ENCODE data around the gene RFTN2. TPM values are rescaled to one million over a fixed set of nuclear protein-coding genes. Genes with fewer than 3 reads are reported as not detected.

The RFTN2 gene
- total RNA-seq, 1 experiment from 2014 or later = 5.8 TPM

GRCh38 chr2:197661626-197662025, 13.8 kb downstream of the RFTN2 start:
- BruUV-seq (replicated peaks) = no TSS peak
- intact Hi-C loops (cut with micrococcal nuclease; ENCODE audit: unreplicated experiment) = no loop called here
- CTCF ChIA-PET = no interaction called here
- Histone ChIP-seq H3K9me3 (ENCODE audit: low read depth, low read length, poor library complexity, severe bottlenecking) (peaks cover 7% of the 10 kb centered on the region), H3K4me3 (ENCODE audit: low read depth, low read length, poor library complexity, severe bottlenecking) (no peak overlapping the region), H3K4me1 (ENCODE audit: insufficient read depth, low read length, poor library complexity, severe bottlenecking) (no peaks in the 10 kb centered on the region), H3K27me3 (replicated peaks; ENCODE audit: insufficient read depth, low read depth, low read length, poor library complexity) (no peaks in the 10 kb centered on the region), H3K36me3 (ENCODE audit: insufficient read depth, low read length, poor library complexity, severe bottlenecking) (no peaks in the 10 kb centered on the region), H3K27ac (ENCODE audit: low read depth, low read length, poor library complexity, severe bottlenecking) (no peak overlapping the region)
- POLR2A ChIA-PET (ENCODE audit: low non-redundant PET) = no interaction called here
- no peak for TF ChIP-seq EZH2 (IDR thresholded peaks at IDR 0.05; ENCODE audit: borderline replicate concordance, low read depth, low read length, poor library complexity, severe bottlenecking)
- no peak for TF ChIP-seq CTCF (conservative IDR thresholded peaks at IDR 0.05; ENCODE audit: low read depth, low read length)
- no peak for DNase-seq (ENCODE audit: low spot score)

GRCh38 chr2:197657562-197657961, 17.8 kb downstream of the RFTN2 start:
- Histone ChIP-seq H3K4me1 (ENCODE audit: insufficient read depth, low read length, poor library complexity, severe bottlenecking) (no peaks in the 10 kb centered on the region), H3K9me3 (ENCODE audit: low read depth, low read length, poor library complexity, severe bottlenecking) (no peaks in the 10 kb centered on the region), H3K4me3 (ENCODE audit: low read depth, low read length, poor library complexity, severe bottlenecking) (no peak overlapping the region), H3K27me3 (replicated peaks; ENCODE audit: insufficient read depth, low read depth, low read length, poor library complexity) (no peaks in the 10 kb centered on the region), H3K36me3 (ENCODE audit: insufficient read depth, low read length, poor library complexity, severe bottlenecking) (no peaks in the 10 kb centered on the region), H3K27ac (ENCODE audit: low read depth, low read length, poor library complexity, severe bottlenecking) (no peak overlapping the region)
- TF ChIP-seq EZH2 (IDR thresholded peaks at IDR 0.05; ENCODE audit: borderline replicate concordance, low read depth, low read length, poor library complexity, severe bottlenecking) = no peak
- no peak for TF ChIP-seq CTCF (conservative IDR thresholded peaks at IDR 0.05; ENCODE audit: low read depth, low read length)
- no peak for DNase-seq (ENCODE audit: low spot score)
- BruUV-seq (replicated peaks) = no TSS peak
- intact Hi-C loops (cut with micrococcal nuclease; ENCODE audit: unreplicated experiment) = no loop called here
- ChIA-PET POLR2A (ENCODE audit: low non-redundant PET) (no interaction called here), CTCF (no interaction called here)

GRCh38 chr2:197647961-197648690, 27.3 kb downstream of the RFTN2 start:
- BruUV-seq (replicated peaks) = no TSS peak
- H3K4me1 ChIP-seq (ENCODE audit: insufficient read depth, low read length, poor library complexity, severe bottlenecking) = no peaks in the 10 kb centered on the region
- H3K36me3 ChIP-seq (ENCODE audit: insufficient read depth, low read length, poor library complexity, severe bottlenecking) = no peaks in the 10 kb centered on the region
- DNase-seq (ENCODE audit: low spot score) = no peak
- CTCF ChIA-PET = no interaction called here
- H3K9me3 ChIP-seq (ENCODE audit: low read depth, low read length, poor library complexity, severe bottlenecking) = no peaks in the 10 kb centered on the region
- POLR2A ChIA-PET (ENCODE audit: low non-redundant PET) = interaction anchor here (0.6 kb wide), 1 partner anchor 430 kb away, joined by 5 read pairs; no protein-coding TSS in a partner anchor
- no peaks in the 10 kb centered on the region for H3K27me3 ChIP-seq (replicated peaks; ENCODE audit: insufficient read depth, low read depth, low read length, poor library complexity)
- no peak overlapping the region for H3K4me3 ChIP-seq (ENCODE audit: low read depth, low read length, poor library complexity, severe bottlenecking)
- intact Hi-C loops (cut with micrococcal nuclease; ENCODE audit: unreplicated experiment) = no loop called here
- TF ChIP-seq CTCF (conservative IDR thresholded peaks at IDR 0.05; ENCODE audit: low read depth, low read length) (no peak), EZH2 (IDR thresholded peaks at IDR 0.05; ENCODE audit: borderline replicate concordance, low read depth, low read length, poor library complexity, severe bottlenecking) (no peak)
- H3K27ac ChIP-seq (ENCODE audit: low read depth, low read length, poor library complexity, severe bottlenecking) = no peak overlapping the region
